Subcutaneous adipose tissue (tissue), 4 donors: ENCODE data around the gene CLDN18. TPM values are rescaled to one million over a fixed set of nuclear protein-coding genes. Genes with fewer than 3 reads are reported as not detected.

ENCODE experiments used
- CTCF ChIP-seq: fragments of 450-650 bp; IDR thresholded peaks from one replicate; pipeline ENCODE4 v1.5.1; 2016; ENCODE audit warnings: low read depth, mild to moderate bottlenecking, control low read depth, antibody characterized with exemption, moderate library complexity
- total RNA-seq, 4 donors: library from RNA; depleted of rRNA; stranded (reverse); fragments of >200 nt; gene quantifications; one replicate each; pipeline ENCODE4 v1.1.0, GENCODE V29; 2016

The CLDN18 gene
- total RNA-seq, 4 donors from 2014 or later = not detected

- no peak for TF ChIP-seq CTCF
These were observed 52.7 kb downstream of the CLDN18 start for GRCh38 chr3:138062626-138063025.

- TF ChIP-seq CTCF = no peak
These were observed 53.5 kb downstream of the CLDN18 start for GRCh38 chr3:138063416-138063815.

GRCh38 chr3:138065949-138066348 lies 56.0 kb downstream of the CLDN18 start:
- TF ChIP-seq CTCF = no peak

GRCh38 chr3:138066383-138066782 lies 56.4 kb downstream of the CLDN18 start:
- no peak for TF ChIP-seq CTCF

GRCh38 chr3:138066972-138067371 lies 57.0 kb downstream of the CLDN18 start:
- TF ChIP-seq CTCF = no peak

GRCh38 chr3:138068046-138068445 lies 58.1 kb downstream of the CLDN18 start:
- no peak for TF ChIP-seq CTCF

- TF ChIP-seq CTCF = no peak
These were observed 58.7 kb downstream of the CLDN18 start for GRCh38 chr3:138068579-138069174.
